ENCODE measurements around the gene TGM6. TPM values are rescaled to one million over a fixed set of nuclear protein-coding genes. Genes with fewer than 3 reads are reported as not detected.

TGM6 gene
- total and polyA plus RNA-seq, 4 donors, result not detected

GRCh38 chr20:2357114-2357513 lies 23.6 kb upstream of the TGM6 start:
- H3K36me3 ChIP-seq (ENCODE audit: control insufficient read depth in 4 of 4, insufficient read depth in 4 of 4, low read length in 4 of 4), result no peaks in the 10 kb centered on the region
- ATAC-seq (ENCODE audit: insufficient read depth, low FRiP score), result no peak
- H3K27me3 ChIP-seq (ENCODE audit: control insufficient read depth in 3 of 3, insufficient read depth in 3 of 3, low read length in 2 of 3), result peaks cover 0 to 5% (median 0%) of the 10 kb centered on the region in 3 donors
- peaks cover 0 to 3% (median under 1%) of the 10 kb centered on the region in 4 donors for H3K9me3 ChIP-seq (ENCODE audit: control insufficient read depth in 4 of 4, insufficient read depth in 3 of 4, low read length in 3 of 4)
- WGBS, 2 donors, result 50 to 87% methylated on average over 2 of the region's 2 CpGs
- no peak overlapping the region for H3K9ac ChIP-seq (ENCODE audit: insufficient read depth in 1 of 2, low read length in 2 of 2)
- no peak for DNase-seq
- H3K27ac ChIP-seq (ENCODE audit: low read depth in 1 of 2, low read length in 1 of 2), result no peak overlapping the region
- TF ChIP-seq CTCF (IDR thresholded peaks at IDR 0.05; ENCODE audit: control extremely low read depth, extremely low read depth), result no peak
- no peaks in the 10 kb centered on the region for H3K4me1 ChIP-seq (ENCODE audit: control insufficient read depth in 5 of 5, insufficient read depth in 5 of 5, low read length in 5 of 5)
- H3K4me3 ChIP-seq, result no peak overlapping the region

- H3K27me3 ChIP-seq (ENCODE audit: control insufficient read depth in 3 of 3, insufficient read depth in 3 of 3, low read length in 2 of 3), result peaks cover 0 to 5% (median 0%) of the 10 kb centered on the region in 3 donors
- no peak for TF ChIP-seq CTCF (IDR thresholded peaks at IDR 0.05; ENCODE audit: control extremely low read depth, extremely low read depth)
- H3K36me3 ChIP-seq (ENCODE audit: control insufficient read depth in 4 of 4, insufficient read depth in 4 of 4, low read length in 4 of 4), result no peaks in the 10 kb centered on the region
- peaks cover 0 to 3% (median 2%) of the 10 kb centered on the region in 4 donors for H3K9me3 ChIP-seq (ENCODE audit: control insufficient read depth in 4 of 4, insufficient read depth in 3 of 4, low read length in 3 of 4)
- DNase-seq (no peak), ATAC-seq (ENCODE audit: insufficient read depth, low FRiP score) (no peak)
- no peak overlapping the region for H3K9ac ChIP-seq (ENCODE audit: insufficient read depth in 1 of 2, low read length in 2 of 2)
- no peak overlapping the region for H3K27ac ChIP-seq (ENCODE audit: low read depth in 1 of 2, low read length in 1 of 2)
- no peak overlapping the region for H3K4me3 ChIP-seq
- no peaks in the 10 kb centered on the region for H3K4me1 ChIP-seq (ENCODE audit: control insufficient read depth in 5 of 5, insufficient read depth in 5 of 5, low read length in 5 of 5)
- 82 to 89% methylated on average over 3 of the region's 3 CpGs for WGBS, 2 donors
Observed at GRCh38 chr20:2358006-2358405, 22.7 kb upstream of the TGM6 start.

GRCh38 chr20:2361035-2361593 lies 19.6 kb upstream of the TGM6 start:
- DNase-seq, result no peak
- H3K27ac ChIP-seq (ENCODE audit: low read depth in 1 of 2, low read length in 1 of 2), result no peak overlapping the region
- H3K36me3 ChIP-seq (ENCODE audit: control insufficient read depth in 4 of 4, insufficient read depth in 4 of 4, low read length in 4 of 4), result no peaks in the 10 kb centered on the region
- ATAC-seq (ENCODE audit: insufficient read depth, low FRiP score), result no peak
- no peak overlapping the region for H3K9ac ChIP-seq (ENCODE audit: insufficient read depth in 1 of 2, low read length in 2 of 2)
- H3K4me1 ChIP-seq (ENCODE audit: control insufficient read depth in 5 of 5, insufficient read depth in 5 of 5, low read length in 5 of 5), result no peaks in the 10 kb centered on the region
- TF ChIP-seq CTCF (IDR thresholded peaks at IDR 0.05; ENCODE audit: control extremely low read depth, extremely low read depth), result no peak
- no peak overlapping the region for H3K4me3 ChIP-seq
- H3K9me3 ChIP-seq (ENCODE audit: control insufficient read depth in 4 of 4, insufficient read depth in 3 of 4, low read length in 3 of 4), result peaks cover 0 to 3% (median 2%) of the 10 kb centered on the region in 4 donors
- H3K27me3 ChIP-seq (ENCODE audit: control insufficient read depth in 3 of 3, insufficient read depth in 3 of 3, low read length in 2 of 3), result no peaks in the 10 kb centered on the region

- ATAC-seq (ENCODE audit: insufficient read depth, low FRiP score) (no peak), DNase-seq (no peak)
- Histone ChIP-seq H3K4me1 (ENCODE audit: control insufficient read depth in 5 of 5, insufficient read depth in 5 of 5, low read length in 5 of 5) (no peaks in the 10 kb centered on the region), H3K36me3 (ENCODE audit: control insufficient read depth in 4 of 4, insufficient read depth in 4 of 4, low read length in 4 of 4) (no peaks in the 10 kb centered on the region), H3K27ac (ENCODE audit: low read depth in 1 of 2, low read length in 1 of 2) (no peak overlapping the region), H3K27me3 (ENCODE audit: control insufficient read depth in 3 of 3, insufficient read depth in 3 of 3, low read length in 2 of 3) (no peaks in the 10 kb centered on the region), H3K9ac (ENCODE audit: insufficient read depth in 1 of 2, low read length in 2 of 2) (no peak overlapping the region), H3K4me3 (no peak overlapping the region), H3K9me3 (ENCODE audit: control insufficient read depth in 4 of 4, insufficient read depth in 3 of 4, low read length in 3 of 4) (peaks cover 0 to 3% (median 2%) of the 10 kb centered on the region in 4 donors)
- no peak for TF ChIP-seq CTCF (IDR thresholded peaks at IDR 0.05; ENCODE audit: control extremely low read depth, extremely low read depth)
- WGBS, 2 donors, result 84 to 96% methylated on average over 2 of the region's 2 CpGs
Observed at GRCh38 chr20:2363187-2363586, 17.5 kb upstream of the TGM6 start.
